IPS-15b (cell line): Measurements from ENCODE around the gene CHST15.
"Not testable (repeated sequence)": the region's sequence is repeated elsewhere in the genome, so short reads cannot be mapped to it uniquely, and the experiment has no call there.

ENCODE experiments used
- H3K27me3 ChIP-seq: one replicate; pipeline ENCODE4 v1.6.1; 2013; ENCODE audit warnings: low read length; ENCODE audit not compliant: control insufficient read depth, insufficient read depth
- H3K36me3 ChIP-seq: one replicate; pipeline ENCODE4 v1.6.1; 2013; ENCODE audit warnings: low read length; ENCODE audit not compliant: control insufficient read depth, insufficient read depth
- H3K4me1 ChIP-seq: one replicate; pipeline ENCODE4 v1.6.1; 2013; ENCODE audit warnings: mild to moderate bottlenecking, low read length; ENCODE audit not compliant: control insufficient read depth, insufficient read depth
- H3K4me3 ChIP-seq: one replicate; pipeline ENCODE4 v1.5.1; 2013; ENCODE audit warnings: low read depth, low read length
- H3K9ac ChIP-seq: one replicate; pipeline ENCODE4 v1.6.1; 2013; ENCODE audit warnings: low read depth, mild to moderate bottlenecking, low read length
- H3K9me3 ChIP-seq: one replicate; pipeline ENCODE4 v1.6.1; 2013; ENCODE audit warnings: mild to moderate bottlenecking, low read length; ENCODE audit not compliant: control insufficient read depth, insufficient read depth

The CHST15 gene

GRCh38 chr10:124041675-124042445 lies 51.5 kb downstream of the CHST15 start:
- no peaks in the 10 kb centered on the region for H3K4me1 ChIP-seq
- H3K36me3 ChIP-seq, result peaks cover 5% of the 10 kb centered on the region
- no peaks in the 10 kb centered on the region for H3K9me3 ChIP-seq
- H3K4me3 ChIP-seq, result no peak overlapping the region
- H3K9ac ChIP-seq, result no peak overlapping the region
- no peaks in the 10 kb centered on the region for H3K27me3 ChIP-seq

- Histone ChIP-seq H3K4me1 (no peaks in the 10 kb centered on the region), H3K9ac (no peak overlapping the region), H3K9me3 (no peaks in the 10 kb centered on the region), H3K4me3 (no peak overlapping the region), H3K36me3 (peaks cover 3% of the 10 kb centered on the region), H3K27me3 (no peaks in the 10 kb centered on the region)
These were observed 52.8 kb downstream of the CHST15 start for GRCh38 chr10:124040451-124041188.

- no peaks in the 10 kb centered on the region for H3K4me1 ChIP-seq
- no peaks in the 10 kb centered on the region for H3K27me3 ChIP-seq
- H3K4me3 ChIP-seq, result no peak overlapping the region
- H3K36me3 ChIP-seq, result peaks cover 3% of the 10 kb centered on the region
- H3K9ac ChIP-seq, result no peak overlapping the region
- H3K9me3 ChIP-seq, result no peaks in the 10 kb centered on the region
These were observed 53.9 kb downstream of the CHST15 start for GRCh38 chr10:124039483-124040013.

GRCh38 chr10:124037784-124038183 lies 55.6 kb downstream of the CHST15 start:
- Histone ChIP-seq H3K9ac (no peak overlapping the region), H3K4me1 (no peaks in the 10 kb centered on the region), H3K4me3 (no peak overlapping the region), H3K27me3 (no peaks in the 10 kb centered on the region), H3K9me3 (no peaks in the 10 kb centered on the region), H3K36me3 (peaks cover 3% of the 10 kb centered on the region)

DNA sequence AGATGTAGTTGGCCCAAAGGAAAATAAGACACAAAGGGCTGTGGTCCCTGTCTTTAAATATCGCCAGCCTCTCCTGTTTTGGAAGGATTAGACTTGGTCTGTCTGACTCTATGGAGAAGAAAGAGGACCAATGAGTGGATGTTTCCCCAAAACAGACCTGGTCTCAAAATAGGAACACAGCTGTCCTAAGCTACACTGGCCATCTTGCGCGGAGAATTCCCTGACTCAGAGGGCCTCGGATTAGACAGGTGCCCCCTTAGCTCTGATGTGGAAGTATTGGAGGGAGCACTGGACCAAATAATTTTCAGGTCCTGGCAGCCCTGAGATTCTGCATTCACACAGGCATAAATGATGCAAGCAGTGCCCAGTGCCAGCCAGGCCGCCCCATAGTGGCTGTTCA lies 56.1 kb downstream of the CHST15 start:
- Histone ChIP-seq H3K4me3 (no peak overlapping the region), H3K9me3 (no peaks in the 10 kb centered on the region), H3K36me3 (peaks cover 3% of the 10 kb centered on the region), H3K9ac (no peak overlapping the region), H3K4me1 (peaks cover 3% of the 10 kb centered on the region), H3K27me3 (no peaks in the 10 kb centered on the region)

GRCh38 chr10:124036746-124037145 lies 56.7 kb downstream of the CHST15 start:
- H3K36me3 ChIP-seq, result peaks cover 3% of the 10 kb centered on the region
- H3K9me3 ChIP-seq, result no peaks in the 10 kb centered on the region
- no peak overlapping the region for H3K4me3 ChIP-seq
- peaks cover 3% of the 10 kb centered on the region for H3K4me1 ChIP-seq
- H3K27me3 ChIP-seq, result no peaks in the 10 kb centered on the region
- H3K9ac ChIP-seq, result no peak overlapping the region

DNA sequence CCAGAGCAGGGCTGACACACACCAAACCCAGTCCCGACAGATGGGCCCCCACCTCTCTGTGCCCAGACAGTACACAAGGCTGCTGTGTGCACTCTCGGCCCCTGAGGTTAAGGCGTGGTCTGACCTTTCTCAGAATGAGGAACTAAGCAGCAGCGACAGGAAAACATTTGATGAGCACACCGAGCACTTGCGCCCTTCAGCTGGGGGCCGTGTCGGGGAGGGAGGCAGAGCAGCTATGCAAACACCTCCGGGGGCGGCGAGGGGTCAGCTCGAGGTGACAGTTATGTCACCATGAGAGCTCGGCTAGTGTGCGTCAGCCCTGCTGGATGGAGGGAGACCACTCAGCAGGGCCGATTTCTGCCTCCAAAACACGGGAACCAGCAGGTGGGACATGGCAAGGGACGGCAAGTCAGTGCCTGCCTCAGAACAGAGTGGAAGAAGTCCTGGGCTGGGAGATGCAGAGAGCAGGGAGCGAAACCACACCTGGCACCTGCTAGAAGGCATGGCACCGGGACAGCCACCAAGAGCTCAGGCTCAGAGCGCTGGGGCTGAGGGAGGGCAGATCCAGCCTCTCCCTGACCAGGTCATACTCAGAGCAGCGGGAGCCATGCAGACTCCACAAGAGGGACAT lies 57.4 kb downstream of the CHST15 start:
- H3K4me3 ChIP-seq, result no peak overlapping the region
- peaks cover 3% of the 10 kb centered on the region for H3K4me1 ChIP-seq
- H3K27me3 ChIP-seq, result no peaks in the 10 kb centered on the region
- H3K9me3 ChIP-seq, result no peaks in the 10 kb centered on the region
- H3K36me3 ChIP-seq, result peaks cover 3% of the 10 kb centered on the region
- no peak overlapping the region for H3K9ac ChIP-seq

- no peak overlapping the region for H3K4me3 ChIP-seq
- no peaks in the 10 kb centered on the region for H3K27me3 ChIP-seq
- no peak overlapping the region for H3K9ac ChIP-seq
- peaks cover 3% of the 10 kb centered on the region for H3K36me3 ChIP-seq
- peaks cover 3% of the 10 kb centered on the region for H3K4me1 ChIP-seq
- no peaks in the 10 kb centered on the region for H3K9me3 ChIP-seq
These were observed 58.0 kb downstream of the CHST15 start for GRCh38 chr10:124035306-124035927.

DNA sequence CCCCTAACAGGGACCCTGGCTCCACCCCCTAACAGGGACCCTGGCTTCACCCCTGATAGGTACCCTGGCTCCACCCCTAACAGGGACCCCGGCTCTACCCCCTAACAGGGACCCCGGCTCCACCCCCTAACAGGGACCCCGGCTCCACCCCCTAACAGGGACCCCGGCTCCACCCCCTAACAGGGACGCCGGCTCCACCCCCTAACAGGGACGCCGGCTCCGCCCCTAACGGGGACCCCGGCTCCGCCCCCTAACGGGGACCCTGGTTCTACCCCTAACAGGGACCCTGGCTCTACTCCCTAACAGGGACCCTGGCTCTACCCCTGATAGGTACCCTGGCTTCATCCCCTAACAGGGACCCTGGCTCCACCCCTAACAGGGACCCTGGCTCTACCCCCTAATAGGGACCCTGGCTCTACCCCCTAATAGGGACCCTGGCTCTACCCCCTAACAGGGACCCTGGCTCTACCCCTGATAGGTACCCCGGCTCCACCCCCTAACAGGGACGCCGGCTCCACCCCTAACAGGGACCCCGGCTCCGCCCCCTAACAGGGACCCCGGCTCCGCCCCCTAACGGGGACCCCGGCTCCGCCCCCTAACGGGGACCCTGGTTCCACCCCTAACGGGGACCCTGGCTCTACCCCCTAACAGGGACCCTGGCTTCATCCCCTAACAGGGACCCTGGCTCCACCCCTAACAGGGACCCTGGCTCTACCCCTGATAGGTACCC lies 58.7 kb downstream of the CHST15 start:
- not testable (repeated sequence) for H3K4me1 ChIP-seq, H3K27me3 ChIP-seq, H3K4me3 ChIP-seq, H3K9ac ChIP-seq, H3K9me3 ChIP-seq, H3K36me3 ChIP-seq

- no peaks in the 10 kb centered on the region for H3K27me3 ChIP-seq
- H3K4me1 ChIP-seq, result peaks cover 3% of the 10 kb centered on the region
- H3K9me3 ChIP-seq, result no peaks in the 10 kb centered on the region
- H3K4me3 ChIP-seq, result no peak overlapping the region
- no peak overlapping the region for H3K9ac ChIP-seq
- H3K36me3 ChIP-seq, result no peaks in the 10 kb centered on the region
These were observed 59.5 kb downstream of the CHST15 start for GRCh38 chr10:124033887-124034218.
